Stomach smooth muscle (tissue), 2 donors: ENCODE results near the gene C8G.

ENCODE experiments used
- H3K27ac ChIP-seq: one replicate; pipeline ENCODE4 v1.7.0; 2013; ENCODE audit warnings: mild to moderate bottlenecking, low read length, inconsistent platforms
- H3K27me3 ChIP-seq, 2 donors: one replicate each; pipeline ENCODE4 v1.7.0; 2013; ENCODE audit warnings: low read length in 2 of 2; ENCODE audit not compliant: insufficient read depth in 2 of 2, control insufficient read depth in 1 of 2
- H3K36me3 ChIP-seq, 2 donors: one replicate each; pipeline ENCODE4 v1.7.0; 2013; ENCODE audit warnings: low read length in 2 of 2; ENCODE audit not compliant: control insufficient read depth in 2 of 2, insufficient read depth in 2 of 2
- H3K4me1 ChIP-seq: one replicate; pipeline ENCODE4 v1.7.0; 2013; ENCODE audit warnings: low read length; ENCODE audit not compliant: control insufficient read depth, insufficient read depth
- H3K4me3 ChIP-seq, 2 donors: one replicate each; pipeline ENCODE4 v1.7.0; 2013; ENCODE audit warnings: low read length in 2 of 2
- H3K9ac ChIP-seq, 2 donors: one replicate each; pipeline ENCODE4 v1.7.0; 2013; ENCODE audit warnings: low read length in 2 of 2, mild to moderate bottlenecking in 1 of 2
- H3K9me3 ChIP-seq, 2 donors: one replicate each; pipeline ENCODE4 v1.7.0; 2013; ENCODE audit warnings: low read length in 2 of 2; ENCODE audit not compliant: control insufficient read depth in 2 of 2
- donor health status: healthy.
- donor health status: Pancreatic carcinoma.

The C8G gene

DNA sequence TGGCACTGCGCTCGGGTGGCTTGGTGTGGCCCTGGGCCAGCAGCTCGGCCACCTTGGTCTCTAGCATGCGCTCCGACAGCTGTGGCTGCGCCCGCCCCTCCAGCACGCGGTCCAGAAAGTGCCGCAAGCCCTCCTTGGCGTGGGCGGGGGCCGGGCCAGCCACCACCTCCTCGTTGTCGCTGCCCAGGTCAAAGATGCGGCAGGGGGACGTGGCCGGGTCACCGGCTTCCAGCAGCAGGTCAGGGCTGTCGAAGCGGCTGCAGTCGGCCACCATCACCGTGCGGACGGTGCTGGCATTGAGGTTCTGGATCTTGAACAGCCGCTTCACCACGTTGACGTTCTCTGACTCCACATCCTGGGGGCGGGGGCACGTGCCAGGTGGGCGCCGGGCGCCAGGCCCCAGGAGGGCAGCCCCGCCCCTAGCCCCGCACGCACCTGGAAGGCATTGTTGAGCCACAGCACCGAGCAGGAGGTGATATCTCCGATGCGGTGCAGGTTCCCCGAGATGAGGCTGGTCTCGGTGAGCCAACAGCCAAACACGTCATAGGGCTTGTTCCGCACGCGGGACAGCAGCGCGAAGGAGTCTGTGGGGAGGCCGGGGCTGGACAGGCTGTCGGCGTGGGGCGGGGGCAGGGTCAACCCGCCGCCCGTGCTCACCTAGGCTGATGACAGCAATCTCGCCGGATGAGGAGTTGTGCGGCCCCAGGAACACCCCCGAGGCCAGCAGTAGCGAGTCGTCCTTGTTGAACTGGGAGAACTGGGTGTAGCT is 2.7 kb upstream of the C8G start:
- Histone ChIP-seq H3K4me3 (no peak overlapping the region), H3K27me3 (no peaks in the 10 kb centered on the region), H3K36me3 (peaks cover 28 to 34% of the 10 kb centered on the region in 2 donors), H3K9me3 (no peaks in the 10 kb centered on the region), H3K9ac (no peak overlapping the region), H3K27ac (no peak overlapping the region), H3K4me1 (peaks cover 18% of the 10 kb centered on the region)

DNA sequence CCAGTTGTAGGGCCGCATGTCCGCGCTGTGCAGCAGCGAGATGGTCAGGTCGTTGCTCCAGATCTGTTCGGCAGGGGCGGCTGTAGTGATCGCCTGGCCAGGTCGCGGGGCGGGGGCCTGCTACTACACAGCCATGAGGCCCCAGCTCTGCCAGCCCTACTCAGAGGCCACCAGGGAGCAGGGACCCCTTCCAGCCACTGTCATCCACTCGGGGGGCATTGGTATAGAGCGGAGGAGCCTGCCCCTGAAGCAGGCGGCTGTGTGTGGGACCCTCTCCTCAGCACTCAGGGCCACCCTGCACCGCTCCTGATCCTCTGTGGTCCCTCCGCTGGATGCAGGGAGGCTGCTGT is 2.2 kb upstream of the C8G start:
- H3K4me1 ChIP-seq, result peaks cover 21% of the 10 kb centered on the region
- no peaks in the 10 kb centered on the region for H3K27me3 ChIP-seq
- no peak overlapping the region for H3K27ac ChIP-seq
- no peak overlapping the region for H3K9ac ChIP-seq
- no peak overlapping the region for H3K4me3 ChIP-seq
- peaks cover 28 to 34% of the 10 kb centered on the region in 2 donors for H3K36me3 ChIP-seq
- H3K9me3 ChIP-seq, result no peaks in the 10 kb centered on the region

DNA sequence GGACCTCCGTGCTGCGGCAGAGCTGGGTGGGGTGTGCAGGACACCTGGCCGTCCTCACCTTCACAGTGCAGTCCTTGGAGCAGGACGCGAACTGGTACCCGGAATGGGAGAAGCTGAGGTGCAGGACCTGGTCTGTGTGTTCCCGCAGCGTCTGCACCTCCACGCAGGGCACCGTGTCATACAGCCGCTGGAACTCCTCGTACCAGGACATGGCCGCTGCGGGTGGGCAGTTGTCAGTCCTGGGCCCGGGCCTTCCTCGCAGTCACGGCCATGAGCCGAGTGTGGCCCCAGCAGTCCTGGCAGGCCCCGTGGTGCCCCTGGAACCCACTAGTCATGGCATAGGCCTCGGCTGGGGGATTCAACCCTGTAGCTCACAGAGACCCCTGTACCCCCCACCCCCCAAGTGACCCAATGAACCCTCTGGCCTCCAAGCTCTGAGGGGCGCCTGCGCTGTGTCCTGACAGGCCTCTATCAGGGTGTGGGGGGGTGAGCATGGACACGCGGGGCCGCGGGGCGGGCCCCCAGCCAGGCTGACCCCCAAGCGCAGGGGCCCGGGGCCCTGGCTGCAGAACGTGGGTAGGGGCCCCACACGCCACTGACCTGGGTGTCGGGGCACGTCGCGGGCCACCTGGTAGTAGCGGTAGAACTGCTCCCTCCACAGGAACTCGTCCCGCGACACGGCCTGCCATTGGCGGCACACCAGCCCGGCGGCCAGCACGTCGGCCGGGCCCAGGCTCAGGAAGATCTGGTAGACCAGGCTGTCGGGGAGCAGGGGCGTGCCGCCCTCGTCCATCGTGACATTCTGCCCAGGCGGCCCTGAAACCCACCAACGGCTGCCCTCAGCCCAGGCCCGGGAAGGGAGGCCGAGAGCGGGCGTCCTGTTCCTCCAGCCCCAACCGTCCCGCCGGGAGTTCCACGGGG is 1.5 kb upstream of the C8G start:
- Histone ChIP-seq H3K36me3 (peaks cover 28 to 34% of the 10 kb centered on the region in 2 donors), H3K9me3 (no peaks in the 10 kb centered on the region), H3K27me3 (no peaks in the 10 kb centered on the region), H3K4me3 (peak overlapping the region; percentile 75 to 87), H3K27ac (peak overlapping the region; percentile 37), H3K4me1 (peaks cover 23% of the 10 kb centered on the region), H3K9ac (peak overlapping the region; percentile 68 to 78)

DNA sequence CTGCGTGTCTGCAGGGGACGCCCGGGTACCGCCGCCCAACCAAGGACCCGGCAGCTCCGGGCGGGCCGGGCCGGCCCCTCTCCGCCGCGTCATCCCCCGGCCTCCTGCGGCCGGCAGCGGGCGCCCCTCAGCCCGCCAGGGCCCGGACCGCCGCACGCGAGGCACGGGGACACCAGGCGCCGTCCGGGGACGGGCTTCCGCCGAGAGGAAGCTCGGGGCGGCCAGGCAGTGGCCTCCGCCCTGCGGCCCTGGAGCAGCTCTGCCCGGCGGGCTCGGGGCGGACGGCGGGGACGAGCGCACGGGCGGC is 878 bp upstream of the C8G start:
- H3K4me1 ChIP-seq, result peaks cover 24% of the 10 kb centered on the region
- H3K4me3 ChIP-seq, result peak overlapping the region; percentile 75 to 87
- peak overlapping the region; percentile 37 for H3K27ac ChIP-seq
- H3K36me3 ChIP-seq, result peaks cover 24 to 33% of the 10 kb centered on the region in 2 donors
- peak overlapping the region; percentile 68 to 78 for H3K9ac ChIP-seq
- no peaks in the 10 kb centered on the region for H3K27me3 ChIP-seq
- H3K9me3 ChIP-seq, result no peaks in the 10 kb centered on the region

DNA sequence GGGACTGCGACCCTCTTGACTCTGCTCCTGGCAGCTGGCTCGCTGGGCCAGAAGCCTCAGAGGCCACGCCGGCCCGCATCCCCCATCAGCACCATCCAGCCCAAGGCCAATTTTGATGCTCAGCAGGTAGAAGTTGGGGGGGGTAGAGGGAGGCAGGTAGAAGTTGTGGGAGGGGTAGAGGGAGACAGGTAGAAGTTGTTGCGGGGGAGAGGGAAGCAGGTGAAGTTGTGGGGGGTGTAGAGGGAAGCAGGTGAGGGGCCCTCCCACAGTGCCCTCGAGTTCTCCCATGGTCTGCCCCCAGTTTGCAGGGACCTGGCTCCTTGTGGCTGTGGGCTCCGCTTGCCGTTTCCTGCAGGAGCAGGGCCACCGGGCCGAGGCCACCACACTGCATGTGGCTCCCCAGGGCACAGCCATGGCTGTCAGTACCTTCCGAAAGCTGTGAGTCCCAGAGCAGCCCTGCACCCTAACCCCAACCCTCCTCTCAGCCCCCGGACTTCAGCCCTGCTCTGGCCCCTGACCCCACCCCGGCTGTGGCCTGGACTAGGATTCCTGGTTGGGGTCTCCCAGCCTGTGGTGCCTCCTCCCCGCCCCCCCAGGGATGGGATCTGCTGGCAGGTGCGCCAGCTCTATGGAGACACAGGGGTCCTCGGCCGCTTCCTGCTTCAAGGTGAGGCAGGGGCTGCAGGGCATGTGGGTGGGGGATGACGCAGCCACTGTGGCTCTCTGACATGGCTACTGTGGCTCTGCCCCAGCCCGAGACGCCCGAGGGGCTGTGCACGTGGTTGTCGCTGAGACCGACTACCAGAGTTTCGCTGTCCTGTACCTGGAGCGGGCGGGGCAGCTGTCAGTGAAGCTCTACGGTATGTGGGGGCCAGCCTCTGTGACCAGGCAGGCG is 537 bp downstream of the C8G start:
- no peak overlapping the region for H3K4me3 ChIP-seq
- peaks cover 16 to 19% of the 10 kb centered on the region in 2 donors for H3K36me3 ChIP-seq
- no peak overlapping the region for H3K27ac ChIP-seq
- no peaks in the 10 kb centered on the region for H3K27me3 ChIP-seq
- peaks cover 37% of the 10 kb centered on the region for H3K4me1 ChIP-seq
- no peaks in the 10 kb centered on the region for H3K9me3 ChIP-seq
- H3K9ac ChIP-seq, result no peak overlapping the region

DNA sequence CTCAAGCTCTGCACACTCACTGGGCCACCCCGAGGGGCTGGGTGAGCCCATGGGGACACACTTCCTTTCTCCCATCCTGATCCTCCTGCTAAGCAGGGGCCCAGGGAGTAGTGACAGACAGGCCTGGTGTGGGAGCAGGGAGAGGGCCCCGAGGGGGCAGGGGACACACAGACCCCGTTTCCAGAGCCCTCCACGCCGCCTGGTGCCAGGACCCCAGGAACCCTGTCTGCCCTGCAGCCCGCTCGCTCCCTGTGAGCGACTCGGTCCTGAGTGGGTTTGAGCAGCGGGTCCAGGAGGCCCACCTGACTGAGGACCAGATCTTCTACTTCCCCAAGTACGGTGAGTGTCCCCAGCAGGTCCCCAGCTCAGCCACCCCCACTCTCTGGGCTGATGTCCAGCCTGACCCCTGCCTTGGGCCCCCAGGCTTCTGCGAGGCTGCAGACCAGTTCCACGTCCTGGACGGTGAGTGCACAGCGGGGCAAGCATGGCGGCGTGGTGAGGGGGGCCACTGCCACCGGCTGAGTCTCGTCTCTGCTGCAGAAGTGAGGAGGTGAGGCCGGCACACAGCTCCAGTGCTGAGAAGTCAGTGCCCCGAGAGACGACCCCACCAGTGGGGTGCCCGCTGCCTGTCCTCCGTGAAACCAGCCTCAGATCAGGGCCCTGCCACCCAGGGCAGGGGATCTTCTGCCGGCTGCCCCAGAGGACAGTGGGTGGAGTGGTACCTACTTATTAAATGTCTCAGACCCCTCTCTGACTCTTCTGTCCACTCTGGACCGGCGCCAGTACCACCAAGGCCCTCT is 1.4 kb downstream of the C8G start:
- H3K4me1 ChIP-seq, result peaks cover 39% of the 10 kb centered on the region
- no peak overlapping the region for H3K9ac ChIP-seq
- H3K9me3 ChIP-seq, result no peaks in the 10 kb centered on the region
- no peak overlapping the region for H3K27ac ChIP-seq
- peaks cover 11 to 12% of the 10 kb centered on the region in 2 donors for H3K36me3 ChIP-seq
- no peak overlapping the region for H3K4me3 ChIP-seq
- H3K27me3 ChIP-seq, result no peaks in the 10 kb centered on the region

DNA sequence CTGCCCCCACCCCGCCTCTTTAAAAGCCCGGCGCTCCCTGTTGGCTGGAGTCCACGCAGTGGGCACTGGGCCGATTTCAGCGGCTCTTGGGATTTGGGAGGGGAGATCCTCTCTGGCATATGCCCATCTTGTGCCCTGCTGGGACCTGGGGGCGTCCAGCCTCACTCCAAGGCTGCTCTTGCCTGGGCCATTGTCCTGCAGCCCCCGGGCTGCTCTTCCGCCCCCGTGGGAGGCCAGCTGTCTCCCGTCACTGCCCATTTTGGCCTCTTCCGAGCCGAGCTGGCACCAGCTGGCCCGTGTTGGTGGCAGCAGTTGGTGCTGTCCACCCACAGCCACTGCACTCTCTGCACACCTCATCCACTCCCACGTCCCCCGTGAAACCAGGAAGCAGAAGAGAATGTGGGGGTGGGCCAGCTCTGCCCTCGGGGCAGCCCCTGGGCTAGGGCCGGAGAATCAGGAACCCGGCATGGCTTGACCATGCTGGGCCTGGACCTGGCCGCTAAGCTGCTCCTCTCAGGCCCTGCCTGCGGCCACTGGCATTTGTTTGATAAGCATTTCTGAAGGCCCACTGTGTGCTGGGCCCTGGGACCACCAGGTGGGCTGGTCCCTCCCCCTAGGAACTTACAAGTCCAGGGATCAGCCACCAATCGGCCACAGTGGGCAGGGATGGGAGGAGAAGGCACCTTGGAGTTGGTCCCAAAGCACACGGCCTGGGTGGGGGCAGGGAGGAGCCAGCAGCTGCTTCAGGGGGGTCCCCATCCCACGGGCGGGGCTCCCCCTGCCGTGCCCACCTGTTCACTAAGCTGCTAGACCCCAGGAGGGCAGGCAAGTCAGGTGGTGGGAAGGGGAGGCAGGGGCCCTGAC is 2.2 kb downstream of the C8G start:
- H3K36me3 ChIP-seq, result peaks cover 4 to 6% of the 10 kb centered on the region in 2 donors
- no peaks in the 10 kb centered on the region for H3K9me3 ChIP-seq
- H3K27me3 ChIP-seq, result no peaks in the 10 kb centered on the region
- no peak overlapping the region for H3K9ac ChIP-seq
- H3K4me3 ChIP-seq, result no peak overlapping the region
- peaks cover 39% of the 10 kb centered on the region for H3K4me1 ChIP-seq
- no peak overlapping the region for H3K27ac ChIP-seq

DNA sequence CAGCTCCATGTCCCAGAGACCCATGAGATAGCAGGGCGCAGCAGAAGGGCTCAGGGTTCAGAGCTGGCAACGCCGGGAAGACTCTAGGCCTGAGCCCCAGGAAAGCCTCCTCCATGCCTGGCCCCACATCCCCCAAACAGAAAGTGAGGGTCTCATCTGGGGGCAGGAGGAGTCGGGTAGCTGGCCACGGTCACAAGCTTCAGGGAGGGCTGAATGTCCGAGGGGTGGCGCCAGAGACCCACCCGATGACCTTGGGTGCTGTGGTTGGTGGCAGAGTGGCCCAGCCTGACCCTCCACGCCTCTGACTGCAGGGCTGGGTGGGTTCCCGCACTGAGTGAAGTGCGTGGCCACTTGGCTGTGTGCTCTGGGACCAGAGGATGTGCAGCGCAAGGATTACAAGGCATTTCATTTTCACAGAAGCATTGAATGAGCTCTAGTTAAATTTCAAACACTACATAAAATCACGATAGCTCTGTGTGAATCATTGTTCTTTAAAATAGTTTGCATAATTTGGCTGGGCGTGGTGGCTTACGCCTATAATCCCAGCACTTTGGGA is 3.0 kb downstream of the C8G start:
- Histone ChIP-seq H3K9ac (no peak overlapping the region), H3K27ac (no peak overlapping the region), H3K4me3 (no peak overlapping the region), H3K36me3 (no peaks in the 10 kb centered on the region), H3K9me3 (no peaks in the 10 kb centered on the region), H3K4me1 (peaks cover 32% of the 10 kb centered on the region), H3K27me3 (no peaks in the 10 kb centered on the region)

DNA sequence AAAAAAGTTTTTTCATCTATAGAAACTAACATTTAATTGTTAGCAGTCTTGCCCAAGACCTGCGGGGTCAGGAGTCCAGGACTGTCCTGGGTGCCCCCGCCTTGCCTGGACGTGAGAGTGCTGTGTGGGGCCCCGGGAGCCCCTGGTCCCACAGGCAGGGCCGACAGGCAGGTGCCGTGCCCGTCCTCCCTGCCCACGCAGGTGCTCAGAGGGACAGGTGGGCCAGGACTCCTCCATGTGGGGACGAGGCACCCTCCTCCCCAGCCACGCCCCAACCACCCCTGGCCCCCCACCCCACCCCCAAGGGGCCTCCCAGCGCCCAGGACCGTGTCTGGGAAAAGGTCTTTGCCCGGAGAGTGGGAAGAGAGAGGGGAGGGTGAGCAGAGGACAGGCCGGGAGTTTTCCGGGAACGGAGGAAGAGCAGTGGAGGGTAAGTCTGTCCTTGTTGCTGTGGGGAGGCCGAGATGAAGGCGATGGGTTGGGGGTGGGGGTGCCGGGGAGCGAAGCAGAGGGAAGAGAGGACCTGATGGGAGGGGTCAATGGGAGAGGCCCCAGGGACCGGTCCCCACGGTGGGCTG is 4.3 kb downstream of the C8G start:
- H3K4me3 ChIP-seq, result peak overlapping the region; percentile 77 to 81
- peaks cover 24% of the 10 kb centered on the region for H3K4me1 ChIP-seq
- no peaks in the 10 kb centered on the region for H3K9me3 ChIP-seq
- H3K27me3 ChIP-seq, result no peaks in the 10 kb centered on the region
- H3K27ac ChIP-seq, result peak overlapping the region; percentile 69
- H3K9ac ChIP-seq, result peak overlapping the region; percentile 62 to 64
- no peaks in the 10 kb centered on the region for H3K36me3 ChIP-seq
